GM12878 (cell line): ENCODE measurements around the gene CD68.

ENCODE experiments used
- BMI1 ChIP-seq: fragments of 450-650 bp; IDR thresholded peaks from 2 replicates; pipeline ENCODE4 v1.6.1; 2016; ENCODE audit warnings: mild to moderate bottlenecking, moderate library complexity, borderline replicate concordance
- CHD4 ChIP-seq: fragments of 200-600 bp; sonication (generic); IDR thresholded peaks from 2 replicates; pipeline ENCODE4 v1.6.1; 2016; ENCODE audit warnings: mild to moderate bottlenecking
- CTCF ChIP-seq, 3 experiments: IDR thresholded peaks in 2 of 3; conservative IDR thresholded peaks in 1 of 3; 2 replicates each; pipeline ENCODE4 v1.5.1; 2011; ENCODE audit warnings: low read depth in 3 of 3, low read length in 3 of 3, mild to moderate bottlenecking in 3 of 3, control low read depth in 2 of 3, moderate library complexity in 2 of 3, inconsistent platforms in 1 of 3, mixed read lengths in 1 of 3; ENCODE audit not compliant: control insufficient read depth in 2 of 3, insufficient read depth in 1 of 3; ENCODE audit errors: extremely low read depth in 1 of 3
- FOXM1 ChIP-seq: IDR thresholded peaks from 2 replicates; pipeline ENCODE4 v1.6.1; 2012; ENCODE audit warnings: low read depth, mild to moderate bottlenecking, inconsistent platforms, low read length, moderate library complexity
- MEF2A ChIP-seq: IDR thresholded peaks from 2 replicates; pipeline ENCODE4 v1.6.1; 2011; ENCODE audit warnings: low read depth, mild to moderate bottlenecking, low read length, moderate library complexity; ENCODE audit not compliant: insufficient read depth
- RAD21 ChIP-seq: IDR thresholded peaks from 2 replicates; pipeline ENCODE4 v1.6.1; 2011; ENCODE audit warnings: mild to moderate bottlenecking, low read depth, low read length, moderate library complexity; ENCODE audit not compliant: insufficient read depth
- TAF1 ChIP-seq: IDR thresholded peaks from 2 replicates; pipeline ENCODE4 v1.6.1; 2011; ENCODE audit warnings: mild to moderate bottlenecking, low read depth, low read length, borderline replicate concordance
- TCF3 ChIP-seq: IDR thresholded peaks from 2 replicates; pipeline ENCODE4 v1.6.1; 2012; ENCODE audit warnings: low read depth, mild to moderate bottlenecking, low read length, borderline replicate concordance; ENCODE audit not compliant: insufficient read depth
- TF ChIP-seq, protein P1 (sequence below): IDR thresholded peaks from 2 replicates; pipeline ENCODE4 v1.6.1; 2012; ENCODE audit warnings: low read length, inconsistent platforms
- TF ChIP-seq, protein P2 (sequence below): IDR thresholded peaks from 2 replicates; pipeline ENCODE4 v1.6.1; 2012; ENCODE audit warnings: mild to moderate bottlenecking, low read depth, low read length
- TF ChIP-seq, protein P3 (sequence below): fragments of 450-650 bp; IDR thresholded peaks from 2 replicates; pipeline ENCODE4 v1.6.1; 2017; ENCODE audit warnings: mild to moderate bottlenecking, low read depth, inconsistent platforms; ENCODE audit not compliant: poor library complexity, severe bottlenecking

- TF ChIP-seq CTCF (IDR thresholded peaks at IDR 0.05 in 2 of 3, conservative IDR thresholded peaks at IDR 0.05 in 1 of 3; ENCODE audit: control insufficient read depth in 2 of 3, extremely low read depth in 1 of 3, insufficient read depth in 1 of 3, low read depth in 3 of 3, low read length in 3 of 3) (no peak), FOXM1 (no peak), BMI1 (no peak), TAF1 (no peak), TCF3 (no peak), RAD21 (no peak), CHD4 (no peak), MEF2A (no peak)
- TF ChIP-seq, protein P1, sequence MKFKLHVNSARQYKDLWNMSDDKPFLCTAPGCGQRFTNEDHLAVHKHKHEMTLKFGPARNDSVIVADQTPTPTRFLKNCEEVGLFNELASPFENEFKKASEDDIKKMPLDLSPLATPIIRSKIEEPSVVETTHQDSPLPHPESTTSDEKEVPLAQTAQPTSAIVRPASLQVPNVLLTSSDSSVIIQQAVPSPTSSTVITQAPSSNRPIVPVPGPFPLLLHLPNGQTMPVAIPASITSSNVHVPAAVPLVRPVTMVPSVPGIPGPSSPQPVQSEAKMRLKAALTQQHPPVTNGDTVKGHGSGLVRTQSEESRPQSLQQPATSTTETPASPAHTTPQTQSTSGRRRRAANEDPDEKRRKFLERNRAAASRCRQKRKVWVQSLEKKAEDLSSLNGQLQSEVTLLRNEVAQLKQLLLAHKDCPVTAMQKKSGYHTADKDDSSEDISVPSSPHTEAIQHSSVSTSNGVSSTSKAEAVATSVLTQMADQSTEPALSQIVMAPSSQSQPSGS: no peak
- TF ChIP-seq, protein P2, sequence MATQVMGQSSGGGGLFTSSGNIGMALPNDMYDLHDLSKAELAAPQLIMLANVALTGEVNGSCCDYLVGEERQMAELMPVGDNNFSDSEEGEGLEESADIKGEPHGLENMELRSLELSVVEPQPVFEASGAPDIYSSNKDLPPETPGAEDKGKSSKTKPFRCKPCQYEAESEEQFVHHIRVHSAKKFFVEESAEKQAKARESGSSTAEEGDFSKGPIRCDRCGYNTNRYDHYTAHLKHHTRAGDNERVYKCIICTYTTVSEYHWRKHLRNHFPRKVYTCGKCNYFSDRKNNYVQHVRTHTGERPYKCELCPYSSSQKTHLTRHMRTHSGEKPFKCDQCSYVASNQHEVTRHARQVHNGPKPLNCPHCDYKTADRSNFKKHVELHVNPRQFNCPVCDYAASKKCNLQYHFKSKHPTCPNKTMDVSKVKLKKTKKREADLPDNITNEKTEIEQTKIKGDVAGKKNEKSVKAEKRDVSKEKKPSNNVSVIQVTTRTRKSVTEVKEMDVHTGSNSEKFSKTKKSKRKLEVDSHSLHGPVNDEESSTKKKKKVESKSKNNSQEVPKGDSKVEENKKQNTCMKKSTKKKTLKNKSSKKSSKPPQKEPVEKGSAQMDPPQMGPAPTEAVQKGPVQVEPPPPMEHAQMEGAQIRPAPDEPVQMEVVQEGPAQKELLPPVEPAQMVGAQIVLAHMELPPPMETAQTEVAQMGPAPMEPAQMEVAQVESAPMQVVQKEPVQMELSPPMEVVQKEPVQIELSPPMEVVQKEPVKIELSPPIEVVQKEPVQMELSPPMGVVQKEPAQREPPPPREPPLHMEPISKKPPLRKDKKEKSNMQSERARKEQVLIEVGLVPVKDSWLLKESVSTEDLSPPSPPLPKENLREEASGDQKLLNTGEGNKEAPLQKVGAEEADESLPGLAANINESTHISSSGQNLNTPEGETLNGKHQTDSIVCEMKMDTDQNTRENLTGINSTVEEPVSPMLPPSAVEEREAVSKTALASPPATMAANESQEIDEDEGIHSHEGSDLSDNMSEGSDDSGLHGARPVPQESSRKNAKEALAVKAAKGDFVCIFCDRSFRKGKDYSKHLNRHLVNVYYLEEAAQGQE: no peak
- TF ChIP-seq, protein P3, sequence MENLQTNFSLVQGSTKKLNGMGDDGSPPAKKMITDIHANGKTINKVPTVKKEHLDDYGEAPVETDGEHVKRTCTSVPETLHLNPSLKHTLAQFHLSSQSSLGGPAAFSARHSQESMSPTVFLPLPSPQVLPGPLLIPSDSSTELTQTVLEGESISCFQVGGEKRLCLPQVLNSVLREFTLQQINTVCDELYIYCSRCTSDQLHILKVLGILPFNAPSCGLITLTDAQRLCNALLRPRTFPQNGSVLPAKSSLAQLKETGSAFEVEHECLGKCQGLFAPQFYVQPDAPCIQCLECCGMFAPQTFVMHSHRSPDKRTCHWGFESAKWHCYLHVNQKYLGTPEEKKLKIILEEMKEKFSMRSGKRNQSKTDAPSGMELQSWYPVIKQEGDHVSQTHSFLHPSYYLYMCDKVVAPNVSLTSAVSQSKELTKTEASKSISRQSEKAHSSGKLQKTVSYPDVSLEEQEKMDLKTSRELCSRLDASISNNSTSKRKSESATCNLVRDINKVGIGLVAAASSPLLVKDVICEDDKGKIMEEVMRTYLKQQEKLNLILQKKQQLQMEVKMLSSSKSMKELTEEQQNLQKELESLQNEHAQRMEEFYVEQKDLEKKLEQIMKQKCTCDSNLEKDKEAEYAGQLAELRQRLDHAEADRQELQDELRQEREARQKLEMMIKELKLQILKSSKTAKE: no peak
Measured at GRCh38 chr17:7626956-7627249, 47.5 kb downstream of the CD68 start.
